Rectal smooth muscle tissue (tissue), 1 donor: Measurements from ENCODE around the gene ZFPM1.

ENCODE experiments used
- H3K27ac ChIP-seq: one replicate; pipeline ENCODE4 v1.7.0; 2013; ENCODE audit warnings: low read depth, low read length, inconsistent platforms
- H3K27me3 ChIP-seq: one replicate; pipeline ENCODE4 v1.7.0; 2013; ENCODE audit warnings: low read length; ENCODE audit not compliant: control insufficient read depth, insufficient read depth
- H3K36me3 ChIP-seq: one replicate; pipeline ENCODE4 v1.7.0; 2013; ENCODE audit warnings: low read length; ENCODE audit not compliant: control insufficient read depth, insufficient read depth
- H3K4me1 ChIP-seq: one replicate; pipeline ENCODE4 v1.7.0; 2013; ENCODE audit warnings: low read length; ENCODE audit not compliant: control insufficient read depth, insufficient read depth
- H3K4me3 ChIP-seq: one replicate; pipeline ENCODE4 v1.7.0; 2013; ENCODE audit warnings: low read length
- H3K9ac ChIP-seq: one replicate; pipeline ENCODE4 v1.7.0; 2013; ENCODE audit warnings: low read length

The ZFPM1 gene

GRCh38 chr16:88499836-88500251, 46.8 kb downstream of the ZFPM1 start:
- Histone ChIP-seq H3K27me3 (no peaks in the 10 kb centered on the region), H3K36me3 (no peaks in the 10 kb centered on the region), H3K4me3 (no peak overlapping the region), H3K27ac (no peak overlapping the region), H3K4me1 (no peaks in the 10 kb centered on the region), H3K9ac (no peak overlapping the region)

- Histone ChIP-seq H3K36me3 (no peaks in the 10 kb centered on the region), H3K4me3 (no peak overlapping the region), H3K4me1 (no peaks in the 10 kb centered on the region), H3K27me3 (no peaks in the 10 kb centered on the region), H3K9ac (no peak overlapping the region), H3K27ac (no peak overlapping the region)
Observed at GRCh38 chr16:88500255-88500661, 47.2 kb downstream of the ZFPM1 start.

GRCh38 chr16:88502371-88502770, 49.3 kb downstream of the ZFPM1 start:
- H3K4me1 ChIP-seq, result no peaks in the 10 kb centered on the region
- H3K4me3 ChIP-seq, result no peak overlapping the region
- H3K36me3 ChIP-seq, result no peaks in the 10 kb centered on the region
- H3K27me3 ChIP-seq, result no peaks in the 10 kb centered on the region
- no peak overlapping the region for H3K27ac ChIP-seq
- H3K9ac ChIP-seq, result no peak overlapping the region

- Histone ChIP-seq H3K27me3 (no peaks in the 10 kb centered on the region), H3K36me3 (no peaks in the 10 kb centered on the region), H3K9ac (no peak overlapping the region), H3K4me3 (no peak overlapping the region), H3K27ac (no peak overlapping the region), H3K4me1 (no peaks in the 10 kb centered on the region)
Observed at GRCh38 chr16:88502776-88503280, 49.7 kb downstream of the ZFPM1 start.

- Histone ChIP-seq H3K4me3 (no peak overlapping the region), H3K27ac (no peak overlapping the region), H3K4me1 (no peaks in the 10 kb centered on the region), H3K9ac (no peak overlapping the region), H3K36me3 (no peaks in the 10 kb centered on the region), H3K27me3 (no peaks in the 10 kb centered on the region)
Observed at GRCh38 chr16:88503374-88503770, 50.3 kb downstream of the ZFPM1 start.

- Histone ChIP-seq H3K4me1 (no peaks in the 10 kb centered on the region), H3K9ac (no peak overlapping the region), H3K4me3 (no peak overlapping the region), H3K27me3 (no peaks in the 10 kb centered on the region), H3K27ac (no peak overlapping the region), H3K36me3 (no peaks in the 10 kb centered on the region)
Observed at GRCh38 chr16:88503771-88504488, 50.9 kb downstream of the ZFPM1 start.

GRCh38 chr16:88504489-88505404, 51.7 kb downstream of the ZFPM1 start:
- H3K36me3 ChIP-seq, result no peaks in the 10 kb centered on the region
- H3K4me1 ChIP-seq, result no peaks in the 10 kb centered on the region
- no peak overlapping the region for H3K9ac ChIP-seq
- H3K4me3 ChIP-seq, result no peak overlapping the region
- no peaks in the 10 kb centered on the region for H3K27me3 ChIP-seq
- no peak overlapping the region for H3K27ac ChIP-seq

- Histone ChIP-seq H3K27ac (no peak overlapping the region), H3K27me3 (no peaks in the 10 kb centered on the region), H3K9ac (no peak overlapping the region), H3K36me3 (no peaks in the 10 kb centered on the region), H3K4me3 (no peak overlapping the region), H3K4me1 (no peaks in the 10 kb centered on the region)
Observed at GRCh38 chr16:88505405-88506082, 52.5 kb downstream of the ZFPM1 start.

- no peak overlapping the region for H3K9ac ChIP-seq
- no peaks in the 10 kb centered on the region for H3K36me3 ChIP-seq
- H3K4me1 ChIP-seq, result no peaks in the 10 kb centered on the region
- no peak overlapping the region for H3K4me3 ChIP-seq
- no peak overlapping the region for H3K27ac ChIP-seq
- H3K27me3 ChIP-seq, result no peaks in the 10 kb centered on the region
Observed at GRCh38 chr16:88506723-88507122, 53.6 kb downstream of the ZFPM1 start.

- Histone ChIP-seq H3K9ac (no peak overlapping the region), H3K36me3 (no peaks in the 10 kb centered on the region), H3K4me1 (no peaks in the 10 kb centered on the region), H3K27me3 (no peaks in the 10 kb centered on the region), H3K4me3 (no peak overlapping the region), H3K27ac (no peak overlapping the region)
Observed at GRCh38 chr16:88507231-88507743, 54.2 kb downstream of the ZFPM1 start.

GRCh38 chr16:88508376-88508867, 55.3 kb downstream of the ZFPM1 start:
- H3K27ac ChIP-seq, result no peak overlapping the region
- H3K4me3 ChIP-seq, result no peak overlapping the region
- H3K4me1 ChIP-seq, result no peaks in the 10 kb centered on the region
- no peak overlapping the region for H3K9ac ChIP-seq
- H3K27me3 ChIP-seq, result no peaks in the 10 kb centered on the region
- no peaks in the 10 kb centered on the region for H3K36me3 ChIP-seq
